ENCODE results near the gene PLD1. TPM values are rescaled to one million over a fixed set of nuclear protein-coding genes. Genes with fewer than 3 reads are reported as not detected.

Gene PLD1
- total and polyA plus RNA-seq, 8 donors = 3.4 to 43.0 (median 11.0) TPM

DNA sequence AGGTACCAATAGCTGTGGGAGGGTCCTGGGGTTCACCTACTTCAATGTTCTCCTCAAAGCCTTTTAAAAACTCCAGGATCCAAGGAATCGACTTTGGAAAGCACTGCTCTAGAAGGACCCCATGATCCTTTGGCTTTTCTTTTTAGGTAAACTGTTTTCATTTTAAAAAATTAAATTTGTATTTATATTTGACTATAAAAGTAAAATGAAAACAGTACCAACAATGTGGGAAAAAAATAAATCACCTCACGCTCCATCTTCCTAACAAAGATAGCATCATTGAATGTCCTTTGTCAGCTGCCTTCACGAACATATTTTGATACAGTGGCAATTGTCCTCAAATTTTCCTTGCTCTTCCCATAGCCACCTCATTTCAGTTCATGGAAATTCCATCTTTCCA is 127.5 kb downstream of the PLD1 start:
- Histone ChIP-seq H3K4me3 (no peak overlapping the region), H3K36me3 (peaks cover 0 to 5% (median 2%) of the 10 kb centered on the region in 4 donors), H3K9me3 (no peaks in the 10 kb centered on the region), H3K27me3 (no peaks in the 10 kb centered on the region), H3K4me1 (peaks cover 0 to 13% (median 4%) of the 10 kb centered on the region in 4 donors), H3K27ac (no peak overlapping the region)
- DNase-seq = no peak
- intact Hi-C loops (cut with DNase I; ENCODE audit: low total_unique reads) = no loop called here
- 92 to 99% (median 96%) methylated on average over 3 of the region's 3 CpGs for WGBS, 5 donors
- no peak for TF ChIP-seq EP300 (IDR thresholded peaks at IDR 0.05)
- no peak for TF ChIP-seq POLR2AphosphoS5 (IDR thresholded peaks at IDR 0.05)
- no peak for TF ChIP-seq CTCF (IDR thresholded peaks at IDR 0.05)
- TF ChIP-seq POLR2A (IDR thresholded peaks at IDR 0.05) = no peak

DNA sequence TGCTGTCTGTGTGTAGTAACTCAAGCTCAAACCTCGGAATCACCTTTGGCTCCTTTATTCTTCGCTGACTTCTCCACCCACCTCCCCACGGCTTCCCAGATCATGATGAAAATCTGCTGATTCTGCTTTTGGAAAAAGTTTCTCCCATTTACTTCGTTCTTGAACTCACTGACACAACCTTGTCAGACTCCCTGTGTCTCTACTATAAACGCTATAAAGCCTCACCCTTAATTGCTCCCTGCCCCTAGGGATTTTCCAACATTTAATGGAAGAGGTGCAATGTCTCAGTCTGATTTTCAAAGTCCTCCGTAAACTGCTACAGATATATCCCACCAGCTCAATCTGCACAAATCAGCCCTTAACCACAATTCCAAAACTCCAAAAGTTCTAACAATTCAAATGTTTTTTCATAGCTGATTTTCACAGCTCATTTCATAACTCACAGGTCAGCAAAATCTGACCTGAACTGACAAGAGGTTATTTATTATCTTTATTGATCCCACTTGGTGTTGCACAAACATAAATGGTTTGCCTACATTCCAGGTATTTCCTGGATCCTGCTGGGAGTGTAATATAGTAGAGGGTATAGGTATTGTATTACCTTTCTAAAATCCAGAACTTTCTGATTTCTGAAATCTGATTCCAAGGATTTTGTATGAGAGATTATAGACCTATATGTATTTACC is 129.4 kb downstream of the PLD1 start:
- no peak overlapping the region for H3K4me3 ChIP-seq
- H3K9me3 ChIP-seq = no peaks in the 10 kb centered on the region
- no peak overlapping the region for H3K27ac ChIP-seq
- DNase-seq = no peak
- H3K4me1 ChIP-seq = peaks cover 0 to 11% (median 0%) of the 10 kb centered on the region in 4 donors
- TF ChIP-seq POLR2A (IDR thresholded peaks at IDR 0.05) (no peak), CTCF (IDR thresholded peaks at IDR 0.05) (no peak), EP300 (IDR thresholded peaks at IDR 0.05) (no peak), POLR2AphosphoS5 (IDR thresholded peaks at IDR 0.05) (no peak)
- intact Hi-C loops (cut with DNase I; ENCODE audit: low total_unique reads) = no loop called here
- 84 to 92% (median 90%) methylated on average over 6 of the region's 6 CpGs for WGBS, 5 donors
- H3K27me3 ChIP-seq = no peaks in the 10 kb centered on the region
- H3K36me3 ChIP-seq = peaks cover 0 to 13% (median 10%) of the 10 kb centered on the region in 4 donors

DNA sequence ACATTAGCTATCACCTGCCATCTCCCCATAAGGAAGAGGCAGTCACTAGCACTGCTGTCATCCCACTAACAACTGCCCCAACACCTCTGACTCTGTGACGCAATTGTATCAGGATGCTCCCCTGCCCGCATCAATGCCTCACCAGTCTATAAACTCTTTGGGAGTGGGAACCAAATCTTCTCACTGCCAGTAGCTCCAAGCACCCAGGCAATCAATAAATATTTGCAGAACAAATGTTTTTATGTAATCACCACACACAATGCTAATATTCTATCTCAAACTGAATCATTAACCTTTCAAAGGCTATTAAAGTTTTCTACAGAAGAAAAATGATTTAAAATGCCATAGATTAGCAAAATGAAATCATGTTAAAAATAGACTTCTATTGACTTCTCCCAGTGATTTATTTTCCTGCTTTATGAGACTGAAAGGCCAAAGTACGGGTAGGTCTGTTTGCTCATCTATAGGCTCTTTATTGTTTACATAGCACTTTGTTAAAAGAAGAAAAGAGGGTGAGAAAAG is 131.3 kb downstream of the PLD1 start:
- DNase-seq = peak in 1 of 2 donors; percentile 38
- Histone ChIP-seq H3K27me3 (no peaks in the 10 kb centered on the region), H3K27ac (no peak overlapping the region), H3K36me3 (peaks cover 0 to 20% (median 11%) of the 10 kb centered on the region in 4 donors), H3K4me3 (no peak overlapping the region), H3K4me1 (peaks cover 0 to 11% (median 0%) of the 10 kb centered on the region in 4 donors), H3K9me3 (no peaks in the 10 kb centered on the region)
- intact Hi-C loops (cut with DNase I; ENCODE audit: low total_unique reads) = no loop called here
- TF ChIP-seq POLR2AphosphoS5 (IDR thresholded peaks at IDR 0.05) = no peak
- TF ChIP-seq EP300 (IDR thresholded peaks at IDR 0.05) = no peak
- no peak for TF ChIP-seq CTCF (IDR thresholded peaks at IDR 0.05)
- no peak for TF ChIP-seq POLR2A (IDR thresholded peaks at IDR 0.05)
- 42 to 76% (median 56%) methylated on average over 3 of the region's 3 CpGs for WGBS, 5 donors

GRCh38 chr3:171677706-171678105 is 132.6 kb downstream of the PLD1 start:
- Histone ChIP-seq H3K27ac (no peak overlapping the region), H3K36me3 (peaks cover 0 to 25% (median 12%) of the 10 kb centered on the region in 4 donors), H3K4me3 (no peak overlapping the region), H3K27me3 (no peaks in the 10 kb centered on the region), H3K9me3 (no peaks in the 10 kb centered on the region), H3K4me1 (peaks cover 0 to 11% (median 0%) of the 10 kb centered on the region in 4 donors)
- WGBS, 5 donors = 92 to 100% (median 94%) methylated on average over 1 of the region's 1 CpG
- DNase-seq = no peak
- intact Hi-C loops (cut with DNase I; ENCODE audit: low total_unique reads) = no loop called here
- TF ChIP-seq EP300 (IDR thresholded peaks at IDR 0.05) (no peak), POLR2A (IDR thresholded peaks at IDR 0.05) (no peak), POLR2AphosphoS5 (IDR thresholded peaks at IDR 0.05) (no peak), CTCF (IDR thresholded peaks at IDR 0.05) (no peak)
